ENCODE results near the gene CGB1. TPM values are rescaled to one million over a fixed set of nuclear protein-coding genes. Genes with fewer than 3 reads are reported as not detected.
"Not testable (repeated sequence)": the region's sequence is repeated elsewhere in the genome, so short reads cannot be mapped to it uniquely, and the experiment has no call there.

The CGB1 gene
- total RNA-seq, 1 experiment from 2014 or later, result not detected

- H3K4me3 Mint-ChIP-seq, result peak overlapping the region; percentile 73
- peaks cover 23% of the 10 kb centered on the region for H3K4me1 Mint-ChIP-seq
- no peaks in the 10 kb centered on the region for H3K9me3 Mint-ChIP-seq
- peaks cover 45% of the 10 kb centered on the region for H3K27me3 Mint-ChIP-seq (ENCODE audit: low read depth)
- peaks cover 13% of the 10 kb centered on the region for H3K36me3 Mint-ChIP-seq
- DNase-seq (ENCODE audit: low spot score), result peak; percentile 91
- TF ChIP-seq USF1 (CRISPR knock-in tag; IDR thresholded peaks at IDR 0.05) (0 out of 2 replicates have a peak, but pooled peaks have one; percentile 15), SMAD3 (CRISPR knock-in tag; IDR thresholded peaks at IDR 0.05; ENCODE audit: borderline replicate concordance) (no peak), NR2C2 (CRISPR knock-in tag; IDR thresholded peaks at IDR 0.05) (no peak), GTF2I (CRISPR knock-in tag; conservative IDR thresholded peaks at IDR 0.05) (no peak), CREB1 (CRISPR knock-in tag; IDR thresholded peaks at IDR 0.05) (no peak), SMAD4 (CRISPR knock-in tag; IDR thresholded peaks at IDR 0.05) (peak; percentile 59; the same call in 1 of the 2 replicates), SP1 (CRISPR knock-in tag; conservative IDR thresholded peaks at IDR 0.05) (0 out of 2 replicates have a peak, but pooled peaks have one; percentile 18), ZNF232 (CRISPR knock-in tag; IDR thresholded peaks at IDR 0.05) (no peak), TP53 (CRISPR knock-in tag; IDR thresholded peaks at IDR 0.05) (no peak)
- peak; percentile 66 for ATAC-seq
- ChIA-PET CTCF (interaction anchor here (0.6 to 6.5 kb wide), 29 partner anchors 9 to 850 kb away, joined by 3 to 78 read pairs (median 4); partner anchors contain the start of genes CGB2, CGB7, GYS1 and LIN7B), POLR2A (interaction anchor here (0.6 to 1.7 kb wide), 3 partner anchors 26 to 578 kb away, joined by 3 to 6 read pairs (median 6); partner anchors contain the start of genes GYS1 and RUVBL2)
- H3K27ac Mint-ChIP-seq, result no peak overlapping the region; the same call in 1 of the 2 replicates
These were observed 17.3 kb downstream of the CGB1 start for GRCh38 chr19:49019242-49019932.

- not testable (repeated sequence) for H3K9me3 Mint-ChIP-seq; H3K27ac Mint-ChIP-seq; DNase-seq (ENCODE audit: low spot score); ATAC-seq
- Mint-ChIP-seq H3K27me3 (ENCODE audit: low read depth) (peaks cover 45% of the 10 kb centered on the region), H3K4me1 (peaks cover 23% of the 10 kb centered on the region), H3K4me3 (peak overlapping the region; percentile 73), H3K36me3 (peaks cover 20% of the 10 kb centered on the region)
- ChIA-PET POLR2A (interaction anchor here (1.7 kb wide), 1 partner anchor 26 kb away, joined by 6 read pairs; the partner anchor contains the start of genes GYS1 and RUVBL2), CTCF (interaction anchor here (0.6 to 6.5 kb wide), 31 partner anchors 9 to 849 kb away, joined by 3 to 78 read pairs (median 6); partner anchors contain the start of genes CGB2, CGB7, GYS1 and LIN7B)
These were observed 18.1 kb downstream of the CGB1 start for GRCh38 chr19:49018388-49019241.

GRCh38 chr19:49017666-49018351 lies 18.9 kb downstream of the CGB1 start:
- Mint-ChIP-seq H3K9me3 (no peaks in the 10 kb centered on the region), H3K4me3 (peak overlapping the region; percentile 73), H3K36me3 (peaks cover 20% of the 10 kb centered on the region), H3K4me1 (peaks cover 23% of the 10 kb centered on the region), H3K27me3 (ENCODE audit: low read depth) (peaks cover 45% of the 10 kb centered on the region), H3K27ac (no peak overlapping the region)
- ChIA-PET POLR2A (interaction anchor here (0.7 to 1.7 kb wide), 2 partner anchors 25 to 40 kb away, joined by 3 to 6 read pairs; partner anchors contain the start of genes CGB7, GYS1 and RUVBL2), CTCF (interaction anchor here (0.6 to 6.5 kb wide), 15 partner anchors 9 to 181 kb away, joined by 3 to 78 read pairs (median 6); partner anchors contain the start of genes CGB2, CGB7, GYS1 and RUVBL2)
- ATAC-seq (peak; percentile 71), DNase-seq (ENCODE audit: low spot score) (peak; percentile 66)
- TF ChIP-seq ESRRA (CRISPR knock-in tag; IDR thresholded peaks at IDR 0.05; ENCODE audit: borderline replicate concordance), result no peak
- peak; percentile 70 for TF ChIP-seq SP1 (CRISPR knock-in tag; conservative IDR thresholded peaks at IDR 0.05)
- 0 out of 2 replicates have a peak, but pooled peaks have one; percentile 37 for TF ChIP-seq ERG (CRISPR knock-in tag; IDR thresholded peaks at IDR 0.05)
- TF ChIP-seq IRF1 (CRISPR knock-in tag; IDR thresholded peaks at IDR 0.05), result no peak
- peak; percentile 68; the same call in 1 of the 2 replicates for TF ChIP-seq MAX (CRISPR knock-in tag; IDR thresholded peaks at IDR 0.05)
- no peak for TF ChIP-seq ZNF317 (CRISPR knock-in tag; IDR thresholded peaks at IDR 0.05; ENCODE audit: borderline replicate concordance, low read depth)
- peak; percentile 93 for TF ChIP-seq ZNF423 (CRISPR knock-in tag; IDR thresholded peaks at IDR 0.05)
- peak; percentile 57; the same call in 1 of the 2 replicates for TF ChIP-seq EMX1 (CRISPR knock-in tag; IDR thresholded peaks at IDR 0.05)
- no peak for TF ChIP-seq CREB1 (CRISPR knock-in tag; IDR thresholded peaks at IDR 0.05)
- 0 out of 2 replicates have a peak, but pooled peaks have one; percentile 19 for TF ChIP-seq ARID4B (CRISPR knock-in tag; IDR thresholded peaks at IDR 0.05; ENCODE audit: borderline replicate concordance)
- 0 out of 2 replicates have a peak, but pooled peaks have one; percentile 29 for TF ChIP-seq ZNF416 (CRISPR knock-in tag; IDR thresholded peaks at IDR 0.05)
- TF ChIP-seq FOXP1 (CRISPR knock-in tag; IDR thresholded peaks at IDR 0.05; ENCODE audit: borderline replicate concordance), result peak; percentile 74
- TF ChIP-seq NR2C2 (CRISPR knock-in tag; IDR thresholded peaks at IDR 0.05), result no peak

Measured in WTC11 (cell line).